SK-N-SH treated with all-trans-retinoic acid at 6 μM for 48 hours (cell line): ENCODE data around the gene C2orf78.

Source experiments
- ATAC-seq: fragments of 200-7000 bp; cut with Tn5 transposase; 3 replicates; pipeline ENCODE4 v1.9.1; 2020; ENCODE audit warnings: mild to moderate bottlenecking, moderate library complexity
- ARNTL ChIP-seq: fragments of 450-650 bp; formaldehyde crosslinking; IDR thresholded peaks from 2 replicates; pipeline ENCODE4 v1.5.0; 2020; ENCODE audit warnings: low read depth, mild to moderate bottlenecking, moderate library complexity, borderline replicate concordance
- CSDC2 ChIP-seq: fragments of 250-450 bp; sonication (Bioruptor Pico); IDR thresholded peaks from 2 replicates; pipeline ENCODE4 v1.5.0; 2020; ENCODE audit warnings: mild to moderate bottlenecking, moderate library complexity
- ESRRG ChIP-seq: fragments of 250-450 bp; sonication (Bioruptor Pico); IDR thresholded peaks from 2 replicates; pipeline ENCODE4 v1.6.1; 2021; ENCODE audit warnings: mild to moderate bottlenecking
- GLIS3 ChIP-seq: fragments of 250-450 bp; sonication (Bioruptor Pico); IDR thresholded peaks from 2 replicates; pipeline ENCODE4 v1.5.0; 2020; ENCODE audit warnings: mild to moderate bottlenecking, moderate library complexity
- PPARA ChIP-seq: fragments of 250-450 bp; sonication (Bioruptor Pico); IDR thresholded peaks from 2 replicates; pipeline ENCODE4 v1.5.0; 2020; ENCODE audit warnings: mild to moderate bottlenecking, borderline replicate concordance
- RARB ChIP-seq: fragments of 250-450 bp; sonication (Bioruptor Pico); IDR thresholded peaks from 2 replicates; pipeline ENCODE4 v1.8.0; 2021; ENCODE audit warnings: mild to moderate bottlenecking, moderate library complexity
- SNAI2 ChIP-seq: fragments of 250-450 bp; sonication (Bioruptor Pico); IDR thresholded peaks from 2 replicates; pipeline ENCODE4 v1.5.0; 2020; ENCODE audit warnings: mild to moderate bottlenecking, moderate library complexity
- TOX ChIP-seq: fragments of 250-450 bp; sonication (Bioruptor Pico); IDR thresholded peaks from 2 replicates; pipeline ENCODE4 v1.8.0; 2021; ENCODE audit warnings: mild to moderate bottlenecking, moderate library complexity, borderline replicate concordance
- ZC3H10 ChIP-seq: fragments of 250-450 bp; sonication (Bioruptor Pico); IDR thresholded peaks from 2 replicates; pipeline ENCODE4 v1.5.1; 2021; ENCODE audit warnings: mild to moderate bottlenecking, moderate library complexity
- ZFP3 ChIP-seq: fragments of 250-450 bp; sonication (Bioruptor Pico); IDR thresholded peaks from 2 replicates; pipeline ENCODE4 v1.5.0; 2020; ENCODE audit warnings: mild to moderate bottlenecking, moderate library complexity
- ZFP30 ChIP-seq: fragments of 450-650 bp; formaldehyde crosslinking; IDR thresholded peaks from 2 replicates; pipeline ENCODE4 v1.5.0; 2022; ENCODE audit warnings: mild to moderate bottlenecking, moderate library complexity
- ZNF70 ChIP-seq: fragments of 450-650 bp; formaldehyde crosslinking; IDR thresholded peaks from 2 replicates; pipeline ENCODE4 v1.5.0; 2020; ENCODE audit warnings: mild to moderate bottlenecking, moderate library complexity
- ZNF8 ChIP-seq: fragments of 450-650 bp; formaldehyde crosslinking; IDR thresholded peaks from 2 replicates; pipeline ENCODE4 v1.5.0; 2020; ENCODE audit warnings: mild to moderate bottlenecking, moderate library complexity
- TF ChIP-seq, protein P1 (sequence below): fragments of 250-450 bp; sonication (Bioruptor Pico); IDR thresholded peaks from 2 replicates; pipeline ENCODE4 v1.5.1; 2021; ENCODE audit warnings: mild to moderate bottlenecking, moderate library complexity
- TF ChIP-seq, protein P2 (sequence below): fragments of 250-450 bp; sonication (Bioruptor Pico); IDR thresholded peaks from 2 replicates; pipeline ENCODE4 v1.8.0; 2021; ENCODE audit warnings: low read depth, mild to moderate bottlenecking, moderate library complexity, borderline replicate concordance
- TF ChIP-seq, protein P3 (sequence below): fragments of 250-450 bp; sonication (Bioruptor Pico); IDR thresholded peaks from 2 replicates; pipeline ENCODE4 v1.8.0; 2020; ENCODE audit warnings: mild to moderate bottlenecking, moderate library complexity, borderline replicate concordance
- TF ChIP-seq, protein P4 (sequence below): fragments of 250-450 bp; sonication (Bioruptor Pico); IDR thresholded peaks from 2 replicates; pipeline ENCODE4 v1.5.1; 2020; ENCODE audit warnings: low read depth, mild to moderate bottlenecking, moderate library complexity

Gene C2orf78

DNA sequence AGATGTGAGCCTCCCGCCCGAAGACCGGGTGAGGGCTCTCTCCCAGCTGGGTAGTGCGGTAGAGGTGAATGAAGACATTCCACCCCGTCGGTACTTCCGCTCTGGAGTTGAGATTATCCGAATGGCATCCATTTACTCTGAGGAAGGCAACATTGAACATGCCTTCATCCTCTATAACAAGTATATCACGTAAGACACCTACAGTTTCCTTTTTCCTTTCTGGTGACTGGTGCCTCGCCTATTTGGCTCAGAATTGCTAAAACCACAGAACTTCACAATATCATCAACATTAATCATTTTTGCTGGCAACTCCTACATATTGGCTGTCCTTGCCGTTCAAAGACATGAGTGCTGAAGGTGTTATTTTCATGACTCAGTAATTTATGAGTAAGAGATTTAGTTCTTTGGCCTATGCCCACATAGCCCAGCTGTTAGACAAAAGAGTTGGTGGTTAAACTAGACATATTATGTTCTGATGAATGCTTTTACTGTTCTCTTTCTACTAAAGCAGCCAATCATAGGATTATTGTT lies 47.0 kb downstream of the C2orf78 start:
- ATAC-seq: no peak
- no peak for TF ChIP-seq ZFP30
- TF ChIP-seq TOX (CRISPR knock-in tag): no peak

DNA sequence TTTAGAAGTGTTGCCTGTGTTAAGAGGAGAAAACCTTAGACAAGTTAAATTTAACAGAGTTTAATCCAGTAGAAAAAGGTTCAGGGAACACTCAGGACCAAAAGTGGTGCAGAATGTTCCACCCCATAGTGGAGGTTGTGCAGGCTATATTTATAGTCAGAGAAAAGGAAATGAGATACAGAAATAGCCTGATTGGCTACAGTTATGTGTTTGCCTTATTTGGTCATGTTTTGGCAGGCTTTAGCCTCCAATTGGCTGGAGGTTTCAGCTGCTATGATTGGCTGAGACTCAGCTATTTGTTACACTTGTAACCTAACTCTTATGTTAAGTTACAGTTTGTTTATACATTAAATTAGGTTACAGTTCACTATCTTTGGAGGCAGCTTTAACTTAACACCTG lies 48.9 kb downstream of the C2orf78 start:
- peak; percentile 9; the same call in 2 of the 3 replicates for ATAC-seq
- TF ChIP-seq CSDC2 (CRISPR knock-in tag) (no peak), ZFP3 (CRISPR knock-in tag) (no peak), SNAI2 (CRISPR knock-in tag) (no peak), ARNTL (no peak)
- TF ChIP-seq, protein P1, sequence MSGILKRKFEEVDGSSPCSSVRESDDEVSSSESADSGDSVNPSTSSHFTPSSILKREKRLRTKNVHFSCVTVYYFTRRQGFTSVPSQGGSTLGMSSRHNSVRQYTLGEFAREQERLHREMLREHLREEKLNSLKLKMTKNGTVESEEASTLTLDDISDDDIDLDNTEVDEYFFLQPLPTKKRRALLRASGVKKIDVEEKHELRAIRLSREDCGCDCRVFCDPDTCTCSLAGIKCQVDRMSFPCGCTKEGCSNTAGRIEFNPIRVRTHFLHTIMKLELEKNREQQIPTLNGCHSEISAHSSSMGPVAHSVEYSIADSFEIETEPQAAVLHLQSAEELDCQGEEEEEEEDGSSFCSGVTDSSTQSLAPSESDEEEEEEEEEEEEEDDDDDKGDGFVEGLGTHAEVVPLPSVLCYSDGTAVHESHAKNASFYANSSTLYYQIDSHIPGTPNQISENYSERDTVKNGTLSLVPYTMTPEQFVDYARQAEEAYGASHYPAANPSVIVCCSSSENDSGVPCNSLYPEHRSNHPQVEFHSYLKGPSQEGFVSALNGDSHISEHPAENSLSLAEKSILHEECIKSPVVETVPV (CRISPR knock-in tag): no peak
- TF ChIP-seq, protein P2, sequence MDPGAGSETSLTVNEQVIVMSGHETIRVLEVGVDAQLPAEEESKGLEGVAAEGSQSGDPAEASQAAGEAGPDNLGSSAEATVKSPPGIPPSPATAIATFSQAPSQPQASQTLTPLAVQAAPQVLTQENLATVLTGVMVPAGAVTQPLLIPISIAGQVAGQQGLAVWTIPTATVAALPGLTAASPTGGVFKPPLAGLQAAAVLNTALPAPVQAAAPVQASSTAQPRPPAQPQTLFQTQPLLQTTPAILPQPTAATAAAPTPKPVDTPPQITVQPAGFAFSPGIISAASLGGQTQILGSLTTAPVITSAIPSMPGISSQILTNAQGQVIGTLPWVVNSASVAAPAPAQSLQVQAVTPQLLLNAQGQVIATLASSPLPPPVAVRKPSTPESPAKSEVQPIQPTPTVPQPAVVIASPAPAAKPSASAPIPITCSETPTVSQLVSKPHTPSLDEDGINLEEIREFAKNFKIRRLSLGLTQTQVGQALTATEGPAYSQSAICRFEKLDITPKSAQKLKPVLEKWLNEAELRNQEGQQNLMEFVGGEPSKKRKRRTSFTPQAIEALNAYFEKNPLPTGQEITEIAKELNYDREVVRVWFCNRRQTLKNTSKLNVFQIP (CRISPR knock-in tag): no peak
- TF ChIP-seq, all 23 proteins: peak for 0

DNA sequence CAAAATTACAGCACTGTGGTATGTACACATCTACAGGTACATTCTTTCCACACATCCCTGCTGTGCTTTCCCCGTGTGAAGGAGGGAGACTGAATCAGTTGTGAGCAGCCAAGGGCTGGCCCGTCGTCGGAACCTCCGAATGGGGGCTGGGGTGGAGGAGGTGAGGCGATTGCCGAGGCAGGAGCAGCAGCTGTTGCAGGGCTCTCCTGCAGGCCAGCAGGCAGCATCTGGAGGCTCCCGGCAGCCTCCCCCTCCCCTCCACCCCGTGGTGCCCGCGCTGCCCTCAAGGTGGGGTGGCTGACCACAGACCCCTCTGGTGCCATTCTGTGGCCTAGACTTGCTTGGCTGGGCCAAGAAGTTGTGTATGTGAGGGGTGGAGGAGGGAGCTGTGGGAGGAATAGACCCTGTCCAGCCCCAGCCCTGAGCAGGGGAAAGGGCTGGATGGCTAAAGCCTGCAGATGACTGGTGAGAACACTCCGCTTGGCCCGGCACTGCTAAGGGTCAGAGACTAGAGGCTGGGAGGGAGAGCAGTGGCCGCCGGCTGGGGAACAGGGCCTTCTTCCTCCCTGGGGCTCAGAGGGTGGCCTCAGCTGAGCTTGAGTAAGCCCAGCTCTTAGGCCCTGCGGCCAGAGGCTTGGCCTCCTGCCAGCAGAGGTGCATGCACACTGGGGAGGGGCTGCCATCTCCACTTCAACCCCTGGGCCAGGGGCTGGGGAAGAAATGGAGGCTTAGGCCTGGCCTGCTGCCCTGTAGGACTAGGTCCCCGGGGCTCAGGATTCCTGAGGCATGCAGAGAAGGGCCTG lies 52.4 kb downstream of the C2orf78 start:
- no peak for ATAC-seq
- TF ChIP-seq GLIS3 (CRISPR knock-in tag) (no peak), ZNF8 (no peak), RARB (CRISPR knock-in tag) (no peak), ZFP30 (no peak), ZNF70 (CRISPR knock-in tag) (no peak), PPARA (CRISPR knock-in tag) (no peak), ZC3H10 (no peak)
- TF ChIP-seq, protein P1 (CRISPR knock-in tag): no peak
- TF ChIP-seq, protein P3, sequence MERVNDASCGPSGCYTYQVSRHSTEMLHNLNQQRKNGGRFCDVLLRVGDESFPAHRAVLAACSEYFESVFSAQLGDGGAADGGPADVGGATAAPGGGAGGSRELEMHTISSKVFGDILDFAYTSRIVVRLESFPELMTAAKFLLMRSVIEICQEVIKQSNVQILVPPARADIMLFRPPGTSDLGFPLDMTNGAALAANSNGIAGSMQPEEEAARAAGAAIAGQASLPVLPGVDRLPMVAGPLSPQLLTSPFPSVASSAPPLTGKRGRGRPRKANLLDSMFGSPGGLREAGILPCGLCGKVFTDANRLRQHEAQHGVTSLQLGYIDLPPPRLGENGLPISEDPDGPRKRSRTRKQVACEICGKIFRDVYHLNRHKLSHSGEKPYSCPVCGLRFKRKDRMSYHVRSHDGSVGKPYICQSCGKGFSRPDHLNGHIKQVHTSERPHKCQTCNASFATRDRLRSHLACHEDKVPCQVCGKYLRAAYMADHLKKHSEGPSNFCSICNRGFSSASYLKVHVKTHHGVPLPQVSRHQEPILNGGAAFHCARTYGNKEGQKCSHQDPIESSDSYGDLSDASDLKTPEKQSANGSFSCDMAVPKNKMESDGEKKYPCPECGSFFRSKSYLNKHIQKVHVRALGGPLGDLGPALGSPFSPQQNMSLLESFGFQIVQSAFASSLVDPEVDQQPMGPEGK (CRISPR knock-in tag): no peak

DNA sequence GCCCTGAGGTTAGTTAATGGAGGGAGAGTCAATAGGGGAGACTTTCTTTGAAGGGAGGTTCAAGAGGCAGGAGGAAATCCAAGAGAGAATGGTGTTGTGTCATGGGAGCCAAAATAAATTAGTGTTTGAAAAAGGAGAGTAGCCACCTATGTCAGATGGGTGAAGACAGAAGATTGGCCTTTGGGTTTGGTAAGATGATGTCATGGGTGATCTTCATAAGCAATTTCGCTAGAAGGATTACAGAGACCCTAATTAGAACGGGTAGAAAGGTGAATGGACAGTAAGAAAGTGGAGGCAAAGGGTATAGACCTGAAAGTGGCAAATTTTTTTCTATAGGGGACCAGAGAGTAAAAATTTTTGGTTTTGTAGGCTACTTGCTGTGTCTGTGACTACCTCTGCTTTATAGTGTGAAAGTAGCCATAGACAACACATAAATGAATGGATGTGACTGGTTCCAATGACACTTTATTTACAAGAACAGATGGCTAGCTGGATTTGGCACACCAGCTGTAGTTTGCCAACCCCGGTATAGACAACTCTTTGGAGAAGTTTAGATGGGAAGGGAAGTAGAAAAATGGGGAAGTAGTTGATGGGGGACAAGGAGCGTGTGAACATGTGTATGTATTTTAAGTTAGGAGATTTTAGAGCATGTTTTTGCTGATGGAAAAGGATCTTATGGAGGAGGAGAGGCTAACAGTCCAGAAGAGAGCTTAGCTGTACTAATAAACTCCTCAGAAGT lies 54.0 kb downstream of the C2orf78 start:
- no peak for ATAC-seq
- TF ChIP-seq, protein P4, sequence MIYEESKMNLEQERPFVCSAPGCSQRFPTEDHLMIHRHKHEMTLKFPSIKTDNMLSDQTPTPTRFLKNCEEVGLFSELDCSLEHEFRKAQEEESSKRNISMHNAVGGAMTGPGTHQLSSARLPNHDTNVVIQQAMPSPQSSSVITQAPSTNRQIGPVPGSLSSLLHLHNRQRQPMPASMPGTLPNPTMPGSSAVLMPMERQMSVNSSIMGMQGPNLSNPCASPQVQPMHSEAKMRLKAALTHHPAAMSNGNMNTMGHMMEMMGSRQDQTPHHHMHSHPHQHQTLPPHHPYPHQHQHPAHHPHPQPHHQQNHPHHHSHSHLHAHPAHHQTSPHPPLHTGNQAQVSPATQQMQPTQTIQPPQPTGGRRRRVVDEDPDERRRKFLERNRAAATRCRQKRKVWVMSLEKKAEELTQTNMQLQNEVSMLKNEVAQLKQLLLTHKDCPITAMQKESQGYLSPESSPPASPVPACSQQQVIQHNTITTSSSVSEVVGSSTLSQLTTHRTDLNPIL (CRISPR knock-in tag): no peak
- TF ChIP-seq, protein P1 (CRISPR knock-in tag): no peak
- TF ChIP-seq, protein P3 (CRISPR knock-in tag): no peak
- TF ChIP-seq ESRRG: no peak
- no peak for TF ChIP-seq PPARA (CRISPR knock-in tag)
- TF ChIP-seq, protein P2 (CRISPR knock-in tag): no peak
